ENCODE measurements around the gene CLSTN2. TPM values are rescaled to one million over a fixed set of nuclear protein-coding genes. Genes with fewer than 3 reads are reported as not detected.
A peak's percentile ranks its signal among the peaks of the same experiment; 100 is the strongest.

Gene CLSTN2
- total and polyA plus RNA-seq, 2 experiments from 2014 or later, result 23.0 to 27.0 TPM

GRCh38 chr3:139933766-139934165 lies 1.2 kb upstream of the CLSTN2 start:
- no peak overlapping the region for H3K27ac ChIP-seq
- H3K4me1 ChIP-seq (ENCODE audit: insufficient read depth), result peaks cover 12% of the 10 kb centered on the region
- H3K36me3 ChIP-seq (replicated peaks; ENCODE audit: insufficient read depth, low read depth), result no peaks in the 10 kb centered on the region
- no peaks in the 10 kb centered on the region for H3K9me3 ChIP-seq (ENCODE audit: low read depth)
- no peaks in the 10 kb centered on the region for H3K79me2 ChIP-seq
- H3K9me2 ChIP-seq (replicated peaks; ENCODE audit: insufficient read depth), result no peaks in the 10 kb centered on the region
- no peak for DNase-seq (ENCODE audit: low spot score)
- peaks cover 38% of the 10 kb centered on the region for H3K27me3 ChIP-seq
- no peak overlapping the region for H3K4me3 ChIP-seq
- H2AFZ ChIP-seq, result no peak overlapping the region
- TF ChIP-seq EZH2phosphoT487 (IDR thresholded peaks at IDR 0.05; ENCODE audit: low read depth, severe bottlenecking, unreplicated experiment) (no peak), EZH2 (IDR thresholded peaks at IDR 0.05; ENCODE audit: borderline replicate concordance) (no peak), CTCF (IDR thresholded peaks at IDR 0.05; ENCODE audit: poor library complexity) (no peak)
- no peaks in the 10 kb centered on the region for H4K20me1 ChIP-seq (ENCODE audit: insufficient read depth, poor library complexity, severe bottlenecking)
- WGBS (ENCODE audit: low lambda C conversion rate, missing lambda C conversion rate), result 25% methylated on average over 2 of the region's 2 CpGs
- no peak overlapping the region for H3K4me2 ChIP-seq

DNA sequence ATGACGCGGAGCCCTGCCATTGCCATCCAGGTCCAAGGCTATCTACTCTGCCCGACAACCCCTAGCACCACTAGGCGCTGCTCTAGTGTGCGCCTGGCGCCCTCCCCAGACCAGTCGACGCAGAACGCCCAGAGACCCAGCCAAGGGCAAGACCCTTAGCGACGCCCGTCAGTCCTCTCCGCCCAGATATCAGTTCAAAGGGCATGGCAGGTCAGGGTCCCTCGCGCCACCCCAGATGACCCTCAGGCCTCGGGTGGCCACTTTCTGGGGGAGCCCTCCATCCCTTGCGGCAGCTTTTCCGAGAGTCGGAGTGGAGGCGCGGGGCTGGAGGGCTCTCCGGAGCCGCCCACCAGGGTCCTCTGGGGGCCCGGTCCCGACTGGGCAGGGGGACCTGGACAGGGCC lies 371 bp upstream of the CLSTN2 start:
- Histone ChIP-seq H3K27ac (no peak overlapping the region), H3K4me1 (ENCODE audit: insufficient read depth) (peaks cover 12% of the 10 kb centered on the region), H3K79me2 (no peaks in the 10 kb centered on the region), H3K9me2 (replicated peaks; ENCODE audit: insufficient read depth) (no peaks in the 10 kb centered on the region), H4K20me1 (ENCODE audit: insufficient read depth, poor library complexity, severe bottlenecking) (no peaks in the 10 kb centered on the region), H2AFZ (peak overlapping the region; percentile 91), H3K4me3 (peak overlapping the region; percentile 75), H3K9me3 (ENCODE audit: low read depth) (no peaks in the 10 kb centered on the region), H3K27me3 (peaks cover 38% of the 10 kb centered on the region), H3K4me2 (peak overlapping the region; percentile 100), H3K36me3 (replicated peaks; ENCODE audit: insufficient read depth, low read depth) (no peaks in the 10 kb centered on the region)
- TF ChIP-seq CTCF (IDR thresholded peaks at IDR 0.05; ENCODE audit: poor library complexity) (peak; percentile 71), EZH2 (IDR thresholded peaks at IDR 0.05; ENCODE audit: borderline replicate concordance) (no peak), EZH2phosphoT487 (IDR thresholded peaks at IDR 0.05; ENCODE audit: low read depth, severe bottlenecking, unreplicated experiment) (no peak)
- 3% methylated on average over 24 of the region's 25 CpGs for WGBS (ENCODE audit: low lambda C conversion rate, missing lambda C conversion rate)
- peak; percentile 81 for DNase-seq (ENCODE audit: low spot score)

DNA sequence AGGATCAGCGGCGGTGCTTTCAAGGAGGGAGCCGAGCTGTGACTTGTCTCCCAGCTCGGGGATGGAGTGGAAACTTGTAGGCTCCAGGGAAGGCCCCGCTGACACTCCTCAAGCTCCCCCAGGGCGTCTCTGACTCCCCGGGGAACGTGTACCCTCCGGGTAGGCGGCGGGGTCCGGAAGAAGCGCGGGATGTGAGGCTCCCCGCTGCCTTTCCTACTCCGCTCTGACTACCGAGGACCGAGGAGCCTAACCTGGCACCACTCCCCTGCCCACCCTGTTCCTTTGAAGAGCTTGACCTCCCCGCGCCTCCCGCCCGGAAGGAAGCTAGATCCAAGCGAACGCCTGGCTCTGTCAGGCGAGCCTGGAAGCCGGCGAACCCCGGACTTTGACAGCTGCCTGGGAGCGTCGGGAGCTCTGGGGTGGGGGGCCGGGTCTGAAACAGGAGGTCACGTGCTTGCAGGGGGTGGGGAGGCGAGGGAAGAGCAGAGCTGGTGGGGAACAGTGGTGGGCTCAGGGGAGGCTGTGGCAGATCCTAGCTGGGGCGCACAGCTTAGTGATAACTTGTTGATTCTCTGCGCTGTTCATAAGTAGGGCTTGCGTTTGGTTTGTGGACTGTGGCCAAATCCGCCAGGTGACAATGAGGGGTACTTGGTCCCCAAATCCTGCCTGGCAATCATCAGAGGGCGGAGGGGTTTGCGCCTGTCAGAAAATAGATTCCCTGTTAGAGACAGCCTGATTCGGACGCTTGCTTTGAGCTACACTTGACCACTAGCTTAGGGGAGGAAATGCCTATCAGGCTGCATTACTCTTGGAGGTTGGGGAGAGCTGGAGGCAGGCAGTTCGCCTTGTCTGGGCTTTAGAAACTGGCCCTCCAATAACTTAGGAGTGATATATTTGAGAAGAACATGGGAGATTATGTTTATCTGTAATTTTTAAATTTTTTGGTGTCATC lies 1.2 kb downstream of the CLSTN2 start:
- H3K27ac ChIP-seq, result no peak overlapping the region
- H3K27me3 ChIP-seq, result peaks cover 38% of the 10 kb centered on the region
- H3K9me3 ChIP-seq (ENCODE audit: low read depth), result no peaks in the 10 kb centered on the region
- peak; percentile 73 for DNase-seq (ENCODE audit: low spot score)
- no peaks in the 10 kb centered on the region for H3K9me2 ChIP-seq (replicated peaks; ENCODE audit: insufficient read depth)
- WGBS (ENCODE audit: low lambda C conversion rate, missing lambda C conversion rate), result 8% methylated on average over 32 of the region's 42 CpGs
- H2AFZ ChIP-seq, result peak overlapping the region; percentile 91
- no peaks in the 10 kb centered on the region for H3K36me3 ChIP-seq (replicated peaks; ENCODE audit: insufficient read depth, low read depth)
- H3K4me2 ChIP-seq, result peak overlapping the region; percentile 100
- no peaks in the 10 kb centered on the region for H3K79me2 ChIP-seq
- H3K4me3 ChIP-seq, result peak overlapping the region; percentile 75
- TF ChIP-seq EZH2 (IDR thresholded peaks at IDR 0.05; ENCODE audit: borderline replicate concordance) (no peak), CTCF (IDR thresholded peaks at IDR 0.05; ENCODE audit: poor library complexity) (no peak), EZH2phosphoT487 (IDR thresholded peaks at IDR 0.05; ENCODE audit: low read depth, severe bottlenecking, unreplicated experiment) (no peak)
- H3K4me1 ChIP-seq (ENCODE audit: insufficient read depth), result peaks cover 15% of the 10 kb centered on the region
- H4K20me1 ChIP-seq (ENCODE audit: insufficient read depth, poor library complexity, severe bottlenecking), result no peaks in the 10 kb centered on the region

Data from hepatocyte (in vitro differentiated cells).